HG03066 (cell line): Measurements from ENCODE around the gene SRGAP2C.
"Not testable (repeated sequence)": the region's sequence is repeated elsewhere in the genome, so short reads cannot be mapped to it uniquely, and the experiment has no call there.

Experiments
- ATAC-seq: cut with Tn5 transposase; IDR thresholded peaks from one replicate; pipeline ENCODE4 v1.9.1; 2021; ENCODE audit warnings: low read depth; ENCODE audit not compliant: unreplicated experiment

SRGAP2C gene

DNA sequence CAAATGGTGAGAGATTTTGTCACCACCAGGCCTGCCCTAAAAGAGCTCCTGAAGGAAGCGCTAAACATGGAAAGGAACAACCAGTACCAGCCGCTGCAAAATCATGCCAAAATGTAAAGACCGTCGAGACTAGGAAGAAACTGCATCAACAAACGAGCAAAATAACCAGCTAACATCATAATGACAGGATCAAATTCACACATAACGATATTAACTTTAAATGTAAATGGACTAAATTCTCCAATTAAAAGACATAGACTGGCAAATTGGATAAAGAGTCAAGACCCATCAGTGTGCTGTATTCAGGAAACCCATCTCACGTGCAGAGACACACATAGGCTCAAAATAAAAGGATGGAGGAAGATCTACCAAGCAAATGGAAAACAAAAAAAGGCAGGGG is 218.5 kb downstream of the SRGAP2C start:
- not testable (repeated sequence) for ATAC-seq

DNA sequence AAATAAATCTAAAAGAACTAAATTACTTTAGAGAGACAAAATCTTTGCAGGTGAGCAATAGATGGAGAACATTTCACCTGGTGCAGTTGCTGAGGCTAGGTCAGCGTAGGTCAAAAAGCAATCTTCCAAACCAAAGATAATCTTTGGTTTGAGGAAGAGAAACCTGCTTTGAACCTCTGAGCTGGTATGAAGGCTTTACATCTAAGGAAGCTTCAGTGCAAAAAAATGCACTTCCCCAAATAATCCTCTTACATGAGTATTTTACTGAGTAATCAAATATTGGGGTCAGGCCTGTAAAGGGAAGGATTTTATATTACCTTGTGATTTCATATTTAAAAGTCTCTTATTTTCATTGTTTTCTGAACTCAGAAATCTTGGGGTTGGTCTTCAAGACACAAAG is 223.6 kb downstream of the SRGAP2C start:
- no peak for ATAC-seq

DNA sequence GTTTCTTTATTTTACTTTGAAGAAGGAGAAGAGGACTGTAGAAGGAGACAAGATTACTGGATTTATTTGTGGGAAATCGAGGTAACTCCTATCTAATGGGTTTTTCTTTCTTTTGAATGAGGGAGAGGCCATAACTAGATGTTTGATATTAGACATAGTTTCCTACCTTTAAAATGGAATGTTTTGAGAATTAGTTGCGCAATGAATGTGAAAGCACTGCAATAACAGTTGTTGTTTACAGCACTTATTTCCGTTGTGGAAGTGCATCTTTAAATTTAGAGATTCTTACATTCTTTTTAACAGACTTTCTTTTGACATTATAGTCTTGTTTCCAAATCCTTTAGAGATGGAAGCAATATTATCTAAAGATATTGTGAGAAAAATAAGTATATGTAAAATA is 229.0 kb downstream of the SRGAP2C start:
- no peak for ATAC-seq

DNA sequence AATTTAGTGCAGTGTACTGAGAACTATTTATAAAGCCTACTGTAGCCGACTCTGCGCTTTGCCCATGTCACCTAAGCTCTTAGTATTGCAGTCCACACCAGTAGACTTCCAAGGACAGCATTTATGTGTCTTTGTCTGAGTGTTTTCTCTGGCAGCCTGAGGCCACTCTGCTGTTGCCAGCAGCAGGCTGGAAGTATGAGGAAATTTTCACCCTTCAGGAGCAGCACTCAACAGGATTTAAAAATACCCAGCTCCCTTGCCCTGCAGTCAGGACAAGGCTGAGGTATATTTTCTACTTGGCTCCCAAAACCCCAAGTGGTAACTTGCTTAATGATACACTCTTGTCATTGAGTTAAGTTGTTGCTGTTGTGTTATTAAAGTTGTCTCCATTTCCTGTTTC is 230.1 kb downstream of the SRGAP2C start:
- no peak for ATAC-seq

DNA sequence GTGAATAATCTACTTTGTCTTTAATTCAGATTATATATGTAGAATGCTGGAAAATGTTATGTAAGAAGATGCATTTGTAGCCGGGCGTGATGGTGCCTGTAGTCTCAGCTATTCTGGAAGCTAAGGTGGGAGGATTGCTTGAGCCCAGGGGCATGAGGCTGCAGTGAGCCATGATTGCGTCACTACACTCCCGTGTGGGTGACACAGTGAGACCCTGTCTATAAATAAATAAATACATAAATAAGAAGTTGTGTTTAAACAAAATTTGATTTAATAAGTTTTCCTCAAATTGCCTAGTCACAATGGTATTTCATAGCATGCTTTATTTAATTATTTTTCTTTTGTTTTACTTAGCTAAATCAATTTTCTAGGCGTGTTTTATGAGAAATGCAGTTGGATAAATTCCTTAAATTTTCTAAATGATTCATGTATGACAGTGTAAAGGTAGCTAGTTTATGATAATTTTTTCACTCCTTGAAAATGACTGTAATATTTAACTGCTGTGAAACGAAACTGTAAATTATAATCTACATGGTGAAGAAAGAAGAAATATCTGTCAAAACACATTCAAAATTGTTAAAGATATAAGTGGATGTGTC is 232.6 kb downstream of the SRGAP2C start:
- ATAC-seq: no peak

DNA sequence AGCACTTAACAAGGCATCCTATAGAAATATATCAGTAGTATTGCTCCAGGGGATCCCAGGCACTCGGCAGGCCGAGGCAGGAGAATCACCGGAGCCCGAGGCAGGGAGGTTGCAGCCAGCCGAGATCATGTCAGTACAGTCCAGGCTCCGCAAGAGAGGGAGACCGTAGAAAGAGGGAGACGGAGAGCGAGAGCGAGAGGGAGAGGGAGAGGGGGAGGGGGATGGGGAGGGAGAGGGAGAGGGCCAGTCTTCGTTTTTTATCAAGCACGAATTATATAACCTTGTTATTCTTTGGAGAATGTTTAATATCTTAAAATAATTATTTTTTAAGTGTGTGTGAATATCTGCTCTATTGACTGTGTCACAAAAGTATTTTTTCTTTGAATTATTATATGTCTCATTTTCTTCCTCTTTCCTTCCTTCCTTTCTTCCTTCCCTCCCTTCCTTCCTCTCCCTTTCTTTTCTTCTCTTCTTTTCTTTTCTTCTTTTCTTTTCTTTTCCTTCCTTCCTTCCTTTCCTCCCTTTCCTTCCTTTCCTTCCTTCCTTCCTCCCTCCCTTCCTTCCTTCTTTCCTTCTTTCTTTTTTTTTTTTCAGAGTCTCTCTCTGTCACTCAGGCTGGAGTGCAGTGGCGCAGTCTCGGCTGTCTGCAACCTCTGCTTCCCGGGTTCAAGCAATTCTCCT is 233.7 kb downstream of the SRGAP2C start:
- ATAC-seq: no peak

DNA sequence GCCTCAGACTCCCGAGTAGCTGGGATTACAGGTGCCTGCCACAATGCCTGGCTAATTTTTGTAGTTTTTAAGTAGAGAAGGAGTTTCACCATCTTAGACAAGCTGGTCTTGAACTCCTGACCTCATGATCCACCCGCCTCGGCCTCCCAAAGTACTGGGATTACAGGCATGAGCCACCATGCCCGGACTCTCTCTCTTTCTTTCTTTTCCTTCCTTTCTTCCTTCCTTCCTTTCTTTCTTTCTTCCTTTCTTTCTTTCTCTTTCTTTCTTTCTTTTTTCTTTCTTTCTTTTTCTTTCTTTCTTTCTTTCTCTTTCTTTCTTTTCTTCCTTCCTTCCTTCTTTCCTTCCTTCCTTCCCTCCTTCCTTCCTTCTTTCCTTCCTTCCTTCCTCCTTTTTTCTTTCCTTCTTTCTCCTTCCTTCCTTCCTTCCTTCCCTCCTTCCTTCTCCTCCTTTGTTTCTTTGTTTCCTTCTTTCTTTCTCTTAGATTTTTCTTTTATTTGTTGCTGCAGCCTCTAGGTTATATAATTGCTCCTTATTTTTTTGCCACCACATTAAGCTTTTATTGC is 234.4 kb downstream of the SRGAP2C start:
- not testable (repeated sequence) for ATAC-seq

DNA sequence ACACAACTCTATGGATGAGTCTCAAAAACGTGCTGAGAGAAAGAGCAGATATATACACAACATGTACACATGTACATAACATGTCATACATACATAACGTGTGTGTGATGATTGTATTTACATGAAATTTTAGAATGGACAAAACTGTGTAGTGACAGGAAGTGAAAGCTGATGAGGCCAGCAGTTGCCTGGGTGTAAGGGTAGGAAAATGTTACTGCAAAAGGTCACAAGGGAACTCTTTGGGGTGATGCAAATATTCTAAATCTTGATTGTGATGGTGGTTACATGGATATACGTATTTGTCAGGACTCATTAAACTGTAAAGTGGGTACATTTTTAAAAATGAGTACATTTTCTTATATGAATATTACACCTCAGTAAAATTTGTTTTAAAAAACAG is 236.7 kb downstream of the SRGAP2C start:
- not testable (repeated sequence) for ATAC-seq

DNA sequence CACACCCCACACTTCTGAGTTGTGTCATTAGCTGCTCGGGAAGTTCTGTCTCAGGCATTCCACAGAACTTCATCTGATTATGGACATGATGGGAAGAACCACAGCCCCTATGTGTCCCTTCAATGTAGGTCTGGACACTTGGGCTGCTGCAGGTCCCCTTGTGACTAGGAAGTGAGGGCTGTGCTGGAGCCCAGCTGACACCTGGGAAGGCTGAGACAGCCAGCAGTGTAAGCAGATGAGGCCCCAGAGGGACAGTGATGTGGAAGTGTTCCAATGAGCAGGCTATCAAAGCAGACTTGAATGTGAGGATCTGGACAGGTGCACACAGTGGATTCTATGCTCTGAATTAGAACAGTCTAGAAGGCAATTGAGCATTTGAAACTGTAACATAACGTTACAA is 239.2 kb downstream of the SRGAP2C start:
- not testable (repeated sequence) for ATAC-seq

DNA sequence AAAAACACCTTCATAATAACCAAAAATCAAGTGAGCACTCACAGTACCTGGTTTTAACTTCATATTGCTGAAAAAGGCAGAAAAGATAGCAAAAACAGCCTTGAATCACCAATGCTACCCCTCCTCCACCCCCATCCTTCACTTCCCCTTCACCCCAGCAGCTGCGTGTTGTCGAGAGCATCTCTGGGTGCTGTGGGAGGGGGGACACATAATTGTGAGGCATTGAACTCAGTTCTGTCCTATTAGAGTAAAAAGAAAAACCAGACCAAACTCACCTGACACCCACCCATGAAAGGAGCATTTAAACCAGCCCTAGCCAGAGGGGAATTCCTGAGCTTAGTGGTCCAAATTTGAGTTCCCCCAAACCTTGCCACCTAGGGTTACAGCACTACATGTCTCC is 248.7 kb downstream of the SRGAP2C start:
- ATAC-seq: not testable (repeated sequence)

DNA sequence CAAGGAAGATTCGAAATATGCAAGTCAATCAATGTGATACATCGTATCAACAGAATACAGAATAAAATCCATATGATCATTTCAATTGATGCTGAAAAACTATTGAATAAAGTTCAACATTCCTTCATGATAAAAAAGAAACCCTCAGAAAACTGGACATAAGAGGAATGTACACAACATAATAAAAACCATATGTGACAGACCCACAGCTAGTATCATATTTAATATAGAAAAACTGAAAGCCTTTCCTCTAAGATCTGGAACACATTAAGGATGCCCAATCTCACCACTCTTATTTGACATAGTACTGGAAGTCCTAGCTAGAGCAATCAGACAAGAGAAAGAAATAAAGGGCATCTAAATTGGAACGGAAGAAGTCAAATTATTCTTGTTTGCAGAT is 254.1 kb downstream of the SRGAP2C start:
- ATAC-seq: not testable (repeated sequence)

DNA sequence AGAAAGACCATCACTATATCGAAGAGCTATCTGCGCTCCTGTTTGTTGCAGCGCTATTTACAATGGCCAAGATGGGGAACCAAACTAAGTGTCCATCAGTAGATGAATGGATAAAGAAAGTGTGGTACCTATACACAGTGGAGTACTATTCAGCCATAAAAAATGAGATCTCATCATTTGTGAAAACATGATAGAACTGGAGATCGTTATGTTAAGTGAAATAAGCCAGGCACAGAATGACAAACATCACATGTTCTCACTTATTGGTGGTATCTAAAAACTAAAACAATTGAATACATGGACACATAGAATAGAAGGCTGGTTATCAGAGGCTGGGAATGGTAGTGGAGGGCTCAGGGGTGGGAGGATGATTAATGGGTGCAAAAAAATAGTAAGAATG is 256.2 kb downstream of the SRGAP2C start:
- ATAC-seq: no peak
